ENCODE measurements around the gene MALT1.
"Not testable (repeated sequence)": the region's sequence is repeated elsewhere in the genome, so short reads cannot be mapped to it uniquely, and the experiment has no call there.

Gene MALT1

GRCh38 chr18:58671111-58671631, at the start of gene MALT1:
MALT1 (plus strand) TSS chr18:58671465; CDS start chr18:58671644, 179 bp downstream.
- DNase-seq (ENCODE audit: low read depth in 2 of 2) = peak; percentile 75 to 80

- no peak for DNase-seq (ENCODE audit: low read depth in 2 of 2)
Observed at GRCh38 chr18:58624011-58624410, 47.3 kb upstream of the MALT1 start.

- no peak for DNase-seq (ENCODE audit: low read depth in 2 of 2)
Observed at GRCh38 chr18:58625839-58626238, 45.4 kb upstream of the MALT1 start.

GRCh38 chr18:58630071-58630470, 41.2 kb upstream of the MALT1 start:
- DNase-seq (ENCODE audit: low read depth in 2 of 2) = no peak

- DNase-seq (ENCODE audit: low read depth in 2 of 2) = no peak
Observed at GRCh38 chr18:58631301-58631700, 40.0 kb upstream of the MALT1 start.

- DNase-seq (ENCODE audit: low read depth in 2 of 2) = no peak
Observed at GRCh38 chr18:58632552-58632951, 38.7 kb upstream of the MALT1 start.

GRCh38 chr18:58633874-58634273, 37.4 kb upstream of the MALT1 start:
- DNase-seq (ENCODE audit: low read depth in 2 of 2) = no peak

- peak in 1 of 2 experiments; percentile 20 for DNase-seq (ENCODE audit: low read depth in 2 of 2)
Observed at GRCh38 chr18:58635891-58636290, 35.4 kb upstream of the MALT1 start.

GRCh38 chr18:58637197-58637596, 34.1 kb upstream of the MALT1 start:
- no peak for DNase-seq (ENCODE audit: low read depth in 2 of 2)

- no peak for DNase-seq (ENCODE audit: low read depth in 2 of 2)
Observed at GRCh38 chr18:58637946-58638345, 33.3 kb upstream of the MALT1 start.

- DNase-seq (ENCODE audit: low read depth in 2 of 2) = peak in 1 of 2 experiments; percentile 31
Observed at GRCh38 chr18:58638441-58638840, 32.8 kb upstream of the MALT1 start.

GRCh38 chr18:58639237-58639636, 32.0 kb upstream of the MALT1 start:
- DNase-seq (ENCODE audit: low read depth in 2 of 2) = no peak

- DNase-seq (ENCODE audit: low read depth in 2 of 2) = peak in 1 of 2 experiments; percentile 54
Observed at GRCh38 chr18:58639751-58640427, 31.4 kb upstream of the MALT1 start.

- no peak for DNase-seq (ENCODE audit: low read depth in 2 of 2)
Observed at GRCh38 chr18:58640428-58640805, 30.8 kb upstream of the MALT1 start.

GRCh38 chr18:58640891-58641610, 30.2 kb upstream of the MALT1 start:
- DNase-seq (ENCODE audit: low read depth in 2 of 2) = no peak

GRCh38 chr18:58643557-58643956, 27.7 kb upstream of the MALT1 start:
- not testable (repeated sequence) for DNase-seq (ENCODE audit: low read depth in 2 of 2)

- no peak for DNase-seq (ENCODE audit: low read depth in 2 of 2)
Observed at GRCh38 chr18:58645398-58645797, 25.9 kb upstream of the MALT1 start.

- DNase-seq (ENCODE audit: low read depth in 2 of 2) = no peak
Observed at GRCh38 chr18:58646334-58646862, 24.9 kb upstream of the MALT1 start.

GRCh38 chr18:58649966-58650816, 21.1 kb upstream of the MALT1 start:
- DNase-seq (ENCODE audit: low read depth in 2 of 2) = no peak

- DNase-seq (ENCODE audit: low read depth in 2 of 2) = not testable (repeated sequence)
Observed at GRCh38 chr18:58650830-58651229, 20.4 kb upstream of the MALT1 start.

GRCh38 chr18:58653144-58653722, 18.0 kb upstream of the MALT1 start:
- DNase-seq (ENCODE audit: low read depth in 2 of 2) = not testable (repeated sequence)
